DND-41 (cell line): ENCODE results near the gene FLRT3.

Source experiments
- CTCF ChIP-seq: IDR thresholded peaks from 2 replicates; pipeline ENCODE4 v1.5.1; 2012; ENCODE audit warnings: borderline replicate concordance, low read length, moderate library complexity, mild to moderate bottlenecking; ENCODE audit not compliant: poor library complexity, severe bottlenecking; ENCODE audit errors: extremely low read depth
- EZH2 ChIP-seq: IDR thresholded peaks from 3 replicates; pipeline ENCODE4 v1.6.1; 2012; ENCODE audit warnings: borderline replicate concordance, low read depth, mild to moderate bottlenecking, moderate library complexity, low read length, inconsistent platforms; ENCODE audit not compliant: severe bottlenecking

GRCh38 chr20:14303106-14303505 is 34.3 kb downstream of the FLRT3 start:
- TF ChIP-seq CTCF (no peak), EZH2 (no peak)
